Loucy (cell line): ENCODE data around the gene OR2H2.

ENCODE experiments used
- CTCF ChIP-seq: fragments of 200-600 bp; sonication (generic); conservative IDR thresholded peaks from 2 replicates; pipeline ENCODE4 v1.5.1; 2014; ENCODE audit warnings: mild to moderate bottlenecking, antibody characterized with exemption, low read length
- EZH2phosphoT487 ChIP-seq: fragments of 200-600 bp; IDR thresholded peaks from 2 replicates; pipeline ENCODE4 v1.6.1; 2018; ENCODE audit warnings: antibody characterized with exemption, mild to moderate bottlenecking, moderate library complexity, borderline replicate concordance

GRCh38 chr6:29602564-29603361 is 17.8 kb downstream of the OR2H2 start:
- TF ChIP-seq CTCF (peak; percentile 64), EZH2phosphoT487 (no peak)
